Activated T-cell treated with anti-CD3 and anti-CD28 coated beads, Interleukin-2, amount 50 U/mL, for 72 hours (primary cell): ENCODE data around the gene MAP4K2. TPM values are rescaled to one million over a fixed set of nuclear protein-coding genes. Genes with fewer than 3 reads are reported as not detected.
A peak's percentile ranks its signal among the peaks of the same experiment; 100 is the strongest.

ENCODE experiments used
- ATAC-seq, 2 donors: fragments of 150-1000 bp; cut with Tn5 transposase; replicated peaks in 1 of 2; 2 replicates each; pipeline ENCODE4 v1.10.0; 2021; ENCODE audit warnings: moderate library complexity in 2 of 2, mild to moderate bottlenecking in 1 of 2
- DNase-seq, 2 donors: peaks; one replicate each; pipeline ENCODE4 v3.0.0; 2021 to 2022; ENCODE audit warnings: mixed read lengths in 1 of 2
- H3K27ac Mint-ChIP-seq: one replicate; pipeline ENCODE4 v1.8.0; 2022; ENCODE audit warnings: mild to moderate bottlenecking, moderate library complexity, mixed read lengths
- H3K27me3 Mint-ChIP-seq: one replicate; pipeline ENCODE4 v1.8.0; 2022; ENCODE audit warnings: low read depth, mixed read lengths
- H3K36me3 Mint-ChIP-seq, 2 donors: one replicate each; pipeline ENCODE4 v1.8.0; 2022; ENCODE audit warnings: mixed read lengths in 2 of 2, mild to moderate bottlenecking in 1 of 2; ENCODE audit not compliant: insufficient read depth in 2 of 2
- H3K4me1 Mint-ChIP-seq: one replicate; pipeline ENCODE4 v1.8.0; 2022; ENCODE audit warnings: low read depth, mixed read lengths
- H3K4me3 Mint-ChIP-seq, 2 donors: one replicate each; pipeline ENCODE4 v1.8.0; 2022; ENCODE audit warnings: mild to moderate bottlenecking in 2 of 2, mixed read lengths in 2 of 2, moderate library complexity in 2 of 2
- H3K9me3 Mint-ChIP-seq, 2 donors: one replicate each; pipeline ENCODE4 v1.8.0; 2022; ENCODE audit warnings: mixed read lengths in 2 of 2
- total RNA-seq, 2 donors: library from RNA; stranded (reverse); gene quantifications; one replicate each; pipeline ENCODE4 v1.2.3, GENCODE V29; 2022

MAP4K2 gene
- total RNA-seq, 2 donors from 2014 or later, result 74.7 to 84.5 TPM

DNA sequence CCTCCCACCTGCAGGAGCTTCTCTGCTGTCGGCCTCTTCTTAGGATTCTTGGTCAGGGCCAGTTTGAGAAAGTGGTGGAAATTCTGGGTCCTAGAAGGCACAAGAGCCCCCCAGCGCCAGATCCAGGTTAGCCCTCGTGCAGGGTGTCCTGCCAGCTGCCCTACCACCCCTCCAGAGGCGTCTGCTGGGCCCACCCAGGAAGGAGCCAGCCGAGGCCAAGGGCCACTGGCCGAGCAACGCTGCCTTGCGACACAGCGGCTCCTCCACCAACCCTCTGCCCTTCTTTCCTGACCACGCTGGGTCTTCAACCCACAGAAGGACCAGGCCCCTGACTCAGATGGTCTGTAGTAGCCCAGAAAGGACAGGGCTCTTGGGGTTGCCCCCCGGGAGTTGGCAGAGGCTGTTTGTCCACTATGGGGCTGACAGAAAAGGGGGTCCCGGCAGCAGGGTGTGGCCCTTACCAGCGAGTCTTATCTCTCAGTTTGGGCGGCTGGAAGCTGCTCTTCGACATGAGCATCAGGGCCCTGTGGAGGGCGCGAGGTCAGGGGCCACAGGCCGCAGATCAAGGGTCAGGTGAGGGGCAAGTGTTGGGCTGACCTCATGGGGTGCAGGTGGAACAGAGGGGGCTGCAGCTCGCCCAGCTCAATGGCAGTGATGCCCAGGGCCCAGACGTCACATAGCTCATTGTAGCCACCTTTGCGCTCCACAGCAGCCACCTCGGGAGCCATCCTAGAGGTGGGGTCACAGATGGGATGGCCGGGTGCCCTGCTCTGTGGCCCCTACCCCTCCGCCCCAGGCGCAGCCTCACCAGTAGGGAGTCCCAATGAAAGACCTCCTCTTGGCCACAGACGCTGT lies 2.5 kb downstream of the MAP4K2 start:
- no peaks in the 10 kb centered on the region for H3K27me3 Mint-ChIP-seq
- H3K4me3 Mint-ChIP-seq, result peak overlapping the region in 1 of 2 donors; percentile 78
- DNase-seq (no peak), ATAC-seq (no peak)
- peaks cover 2% of the 10 kb centered on the region in 2 donors for H3K36me3 Mint-ChIP-seq
- peaks cover 27% of the 10 kb centered on the region for H3K4me1 Mint-ChIP-seq
- no peaks in the 10 kb centered on the region for H3K9me3 Mint-ChIP-seq
- H3K27ac Mint-ChIP-seq, result no peak overlapping the region

DNA sequence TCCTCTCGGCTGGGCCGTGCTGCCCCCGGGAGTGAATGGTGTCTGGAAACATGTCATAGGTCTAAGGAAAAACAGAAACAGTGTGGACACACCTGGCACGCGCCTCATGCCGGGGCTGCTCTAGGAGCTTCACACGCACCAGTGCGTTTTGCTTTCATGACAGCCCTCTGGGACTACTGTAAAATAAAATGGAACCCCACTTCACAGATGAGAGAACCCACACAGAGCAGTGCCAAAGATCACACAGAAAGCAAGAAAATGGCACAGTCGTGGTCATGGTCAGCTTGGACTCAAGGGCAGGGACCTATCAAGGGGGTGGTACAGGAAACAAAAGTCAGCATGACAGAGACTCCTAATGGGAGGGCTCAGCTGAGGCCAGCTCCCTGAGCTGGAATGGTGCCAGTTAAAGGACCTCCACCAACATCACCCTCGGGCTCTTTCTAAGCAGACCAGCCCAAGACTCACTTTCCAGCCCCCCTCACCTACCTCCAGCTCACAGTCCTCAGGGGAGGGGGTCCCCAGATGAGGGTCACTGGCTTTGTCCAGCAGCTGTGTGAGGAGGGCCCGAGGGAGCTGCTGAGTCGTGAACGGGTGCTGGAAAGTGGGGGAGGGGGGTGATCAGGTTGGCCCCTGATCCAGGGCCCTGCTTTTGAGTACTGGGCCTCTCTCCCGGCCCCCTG lies 3.3 kb downstream of the MAP4K2 start:
- peaks cover 31% of the 10 kb centered on the region for H3K4me1 Mint-ChIP-seq
- H3K27me3 Mint-ChIP-seq, result no peaks in the 10 kb centered on the region
- no peaks in the 10 kb centered on the region for H3K9me3 Mint-ChIP-seq
- ATAC-seq (no peak), DNase-seq (no peak)
- H3K27ac Mint-ChIP-seq, result no peak overlapping the region
- peaks cover 2% of the 10 kb centered on the region in 2 donors for H3K36me3 Mint-ChIP-seq
- H3K4me3 Mint-ChIP-seq, result no peak overlapping the region

DNA sequence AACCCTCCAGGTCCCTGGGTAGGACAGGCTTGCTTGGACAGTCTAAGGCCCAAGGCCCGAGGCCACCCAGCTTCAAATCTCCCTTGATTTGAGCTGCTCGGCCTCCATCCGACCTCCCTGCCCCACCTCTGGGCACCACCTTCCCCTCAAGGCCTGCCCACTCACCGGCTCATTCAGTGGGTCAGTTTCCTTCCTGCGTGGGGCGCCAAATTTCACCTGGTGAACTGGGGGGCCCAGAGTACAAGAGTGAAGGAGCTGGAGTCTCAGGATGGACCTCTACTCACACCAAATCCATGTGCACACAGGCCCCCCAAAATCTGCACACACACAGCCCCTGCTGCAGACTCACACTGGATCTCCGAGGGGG lies 3.8 kb downstream of the MAP4K2 start:
- Mint-ChIP-seq H3K9me3 (no peaks in the 10 kb centered on the region), H3K4me3 (no peak overlapping the region), H3K27ac (no peak overlapping the region), H3K36me3 (peaks cover 2% of the 10 kb centered on the region in 2 donors), H3K4me1 (peaks cover 33% of the 10 kb centered on the region), H3K27me3 (no peaks in the 10 kb centered on the region)
- ATAC-seq (no peak), DNase-seq (no peak)

DNA sequence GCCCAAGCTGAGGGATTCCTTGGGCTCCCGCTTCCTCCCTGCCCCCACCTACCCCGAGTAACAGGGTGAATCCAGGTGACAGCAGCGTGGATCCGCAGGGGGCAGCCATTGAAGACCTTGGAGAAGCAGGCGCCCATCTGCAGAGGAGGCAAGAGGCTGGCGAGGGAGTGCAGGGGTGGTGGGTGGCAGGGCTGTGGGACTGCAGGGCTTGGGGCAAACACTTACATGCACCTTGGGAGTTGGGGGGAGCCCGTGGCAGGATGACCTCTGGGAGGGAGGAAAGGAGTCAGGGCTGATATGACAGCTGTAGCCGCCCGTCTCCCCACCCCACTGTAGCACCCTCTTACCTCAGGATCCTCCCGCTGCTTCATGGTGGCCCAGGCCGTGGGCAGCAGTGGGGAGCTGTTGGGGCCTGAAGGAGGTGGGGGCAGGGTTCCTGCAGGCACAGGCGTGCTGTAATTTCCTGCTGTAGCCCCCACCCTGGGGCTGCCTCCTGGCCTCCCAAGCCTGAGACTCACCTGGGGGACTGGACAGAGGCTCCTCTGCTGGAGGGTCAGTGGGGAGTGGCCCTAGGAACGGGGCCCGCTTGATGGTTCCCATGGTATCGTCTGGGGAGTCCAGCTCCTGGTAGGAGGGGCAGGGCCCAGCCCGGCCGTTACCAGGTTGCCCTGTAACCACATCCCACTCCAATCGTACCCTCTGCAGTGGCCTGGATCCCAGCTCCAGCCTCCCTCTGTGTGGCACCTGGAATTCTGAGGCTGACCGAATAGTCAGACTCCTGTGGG lies 6.1 kb downstream of the MAP4K2 start:
- Mint-ChIP-seq H3K4me3 (no peak overlapping the region), H3K36me3 (peaks cover 0 to 2% of the 10 kb centered on the region in 2 donors), H3K27me3 (no peaks in the 10 kb centered on the region), H3K9me3 (no peaks in the 10 kb centered on the region), H3K4me1 (peaks cover 28% of the 10 kb centered on the region), H3K27ac (no peak overlapping the region)
- DNase-seq (no peak), ATAC-seq (no peak)

DNA sequence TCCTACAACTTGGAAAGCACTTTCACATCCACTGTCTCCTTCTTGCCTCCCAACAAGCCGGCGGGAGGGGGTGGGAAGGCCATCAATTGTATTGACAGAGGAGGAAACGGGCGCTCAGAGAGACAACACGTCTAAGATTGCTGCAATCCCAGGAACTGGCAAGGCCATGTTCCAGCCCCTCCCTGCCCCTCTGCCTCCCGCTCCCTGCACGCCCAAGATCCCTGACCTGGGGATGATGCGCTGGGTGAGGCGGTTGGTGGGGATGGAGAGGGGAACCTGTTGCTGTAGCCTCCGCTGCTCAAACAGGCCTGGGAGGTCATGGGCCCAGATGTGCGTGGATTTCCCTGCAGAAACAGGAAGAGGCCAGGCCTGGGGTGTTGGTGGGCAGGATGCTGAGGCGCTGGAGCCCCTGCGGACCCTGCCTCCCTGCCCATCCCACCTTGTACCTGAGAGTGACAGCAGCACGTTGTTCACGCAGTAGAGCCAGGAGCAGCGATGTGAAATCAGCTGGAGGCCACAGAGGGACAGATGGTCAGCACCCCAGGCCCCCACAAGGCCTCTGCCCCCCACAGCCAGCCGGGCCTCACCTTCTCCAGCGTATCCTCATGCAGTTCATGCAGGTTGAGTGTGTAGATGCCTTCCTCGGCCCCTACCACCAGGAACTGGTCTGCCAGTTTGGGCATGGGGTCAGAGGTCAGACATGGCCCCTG lies 6.8 kb downstream of the MAP4K2 start:
- Mint-ChIP-seq H3K4me1 (peaks cover 20% of the 10 kb centered on the region), H3K27me3 (no peaks in the 10 kb centered on the region), H3K36me3 (peaks cover 0 to 2% of the 10 kb centered on the region in 2 donors), H3K9me3 (no peaks in the 10 kb centered on the region), H3K27ac (no peak overlapping the region), H3K4me3 (no peak overlapping the region)
- no peak for ATAC-seq
- DNase-seq, result no peak

DNA sequence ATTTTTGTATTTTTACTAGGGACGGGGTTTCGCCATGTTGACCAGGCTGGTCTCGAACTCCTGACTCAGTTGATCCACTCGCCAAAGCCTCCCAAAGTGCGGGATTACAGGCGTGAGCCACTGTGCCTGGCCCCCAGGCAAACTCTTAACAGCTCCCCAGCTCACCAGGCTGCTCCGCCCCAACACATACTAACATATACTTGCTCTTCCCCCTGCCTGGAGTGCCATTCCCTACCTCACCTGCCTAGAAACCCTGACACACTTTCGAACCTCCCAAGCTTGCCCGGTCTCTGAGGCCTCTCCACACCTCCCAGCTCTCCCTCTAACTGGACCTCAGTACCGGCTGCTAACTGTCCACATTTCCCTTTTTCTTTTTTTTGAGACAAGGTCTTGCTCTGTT lies 8.5 kb downstream of the MAP4K2 start:
- Mint-ChIP-seq H3K36me3 (peaks cover 0 to 2% of the 10 kb centered on the region in 2 donors), H3K9me3 (no peaks in the 10 kb centered on the region), H3K27ac (no peak overlapping the region), H3K4me1 (peaks cover 13% of the 10 kb centered on the region), H3K4me3 (no peak overlapping the region), H3K27me3 (no peaks in the 10 kb centered on the region)
- ATAC-seq (no peak), DNase-seq (no peak)

DNA sequence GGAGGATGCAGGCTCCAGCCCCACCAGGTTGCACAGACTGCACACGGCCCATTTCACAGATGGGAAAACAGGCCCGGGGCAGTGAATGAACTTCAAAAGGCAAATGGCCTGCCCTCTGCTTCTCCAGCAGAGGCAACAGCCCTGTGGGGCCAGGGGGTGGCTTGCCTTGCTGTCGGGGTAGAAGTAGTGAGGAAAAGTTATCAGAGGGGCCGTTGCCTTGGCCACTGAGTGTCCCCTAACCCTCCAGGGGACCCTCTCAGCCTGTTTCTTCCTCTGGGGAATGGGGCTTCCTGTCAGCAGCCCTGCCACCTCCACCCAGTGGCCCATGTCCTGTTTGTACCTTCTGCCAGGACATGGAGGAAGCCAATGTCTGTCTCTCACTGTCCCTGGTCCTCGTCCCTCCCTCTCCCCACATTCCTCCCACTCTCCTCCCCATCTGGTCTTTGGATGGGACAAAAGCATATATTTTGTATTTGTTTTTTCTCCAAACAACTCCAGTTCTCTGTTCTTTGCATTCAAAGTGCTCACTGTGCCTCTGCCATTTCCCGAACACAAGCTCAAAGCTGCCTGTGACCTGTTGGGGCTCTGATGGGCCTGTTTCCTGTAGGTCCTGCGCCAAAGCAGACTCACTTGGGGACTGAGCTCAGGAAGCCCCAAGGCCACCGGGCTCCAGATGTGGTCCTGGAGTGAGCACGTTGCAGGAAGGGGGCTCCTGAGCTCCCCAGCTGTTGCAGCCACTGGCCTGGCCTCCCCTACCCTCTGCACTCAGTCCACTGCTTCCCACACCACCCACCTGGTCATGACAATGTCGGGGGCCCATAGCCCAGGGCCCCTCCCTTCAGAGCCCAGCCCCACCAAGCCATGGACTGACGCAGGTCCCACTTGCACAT lies 9.5 kb downstream of the MAP4K2 start:
- Mint-ChIP-seq H3K27ac (peak overlapping the region; percentile 13), H3K36me3 (no peaks in the 10 kb centered on the region), H3K9me3 (no peaks in the 10 kb centered on the region), H3K27me3 (no peaks in the 10 kb centered on the region), H3K4me3 (no peak overlapping the region), H3K4me1 (peaks cover 13% of the 10 kb centered on the region)
- ATAC-seq (peak in 1 of 2 donors; percentile 8), DNase-seq (no peak)

DNA sequence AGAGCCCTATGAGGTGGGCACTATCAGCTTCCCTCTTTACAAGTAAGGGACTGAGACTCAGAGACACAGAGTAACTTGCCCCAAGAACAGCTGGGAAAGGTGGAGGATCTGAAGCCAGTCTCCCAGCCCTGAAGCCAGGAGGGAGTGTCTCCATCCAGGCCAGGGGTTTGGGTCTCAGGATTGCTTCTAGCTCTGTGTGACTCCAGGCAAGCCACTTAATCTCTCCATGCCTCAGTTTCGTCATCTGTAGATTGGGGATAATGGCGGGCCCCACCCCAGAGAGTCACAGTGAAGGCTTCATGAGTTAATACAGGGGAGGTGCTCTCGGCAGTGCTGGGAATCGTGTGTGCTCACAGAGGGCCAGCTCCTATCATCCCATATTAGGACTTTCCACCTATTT lies 10.5 kb downstream of the MAP4K2 start:
- no peak for DNase-seq
- no peak for ATAC-seq
- H3K4me1 Mint-ChIP-seq, result peaks cover 13% of the 10 kb centered on the region
- no peaks in the 10 kb centered on the region for H3K9me3 Mint-ChIP-seq
- H3K27me3 Mint-ChIP-seq, result no peaks in the 10 kb centered on the region
- H3K4me3 Mint-ChIP-seq, result no peak overlapping the region
- no peaks in the 10 kb centered on the region for H3K36me3 Mint-ChIP-seq
- no peak overlapping the region for H3K27ac Mint-ChIP-seq

DNA sequence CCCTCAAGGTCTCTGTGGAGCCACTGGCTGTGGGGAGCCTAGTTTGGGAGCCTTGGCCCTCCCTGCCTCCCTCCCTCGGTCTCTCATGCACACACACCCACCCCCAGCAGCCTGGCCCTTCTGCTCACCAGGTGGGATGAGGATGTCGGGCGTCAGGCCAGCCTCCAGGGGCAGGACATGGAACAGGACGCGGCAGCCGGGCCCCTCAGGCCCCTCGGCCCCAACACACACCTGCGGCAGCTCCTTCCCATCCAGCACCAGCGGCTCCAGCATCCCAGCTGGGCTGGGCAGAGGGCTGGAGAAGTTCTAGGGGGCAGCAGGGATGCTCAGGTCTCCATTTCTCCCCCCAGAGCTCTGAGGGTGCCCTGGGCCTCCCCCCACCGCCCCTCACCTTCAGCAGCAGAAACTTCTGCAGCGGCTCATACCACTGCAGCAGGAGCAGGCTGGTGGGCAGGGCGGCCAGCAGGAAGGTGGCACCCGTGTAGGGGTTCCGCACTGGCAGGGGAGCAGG lies 11.2 kb downstream of the MAP4K2 start:
- Mint-ChIP-seq H3K4me3 (no peak overlapping the region), H3K27me3 (no peaks in the 10 kb centered on the region), H3K36me3 (no peaks in the 10 kb centered on the region), H3K27ac (no peak overlapping the region), H3K4me1 (peaks cover 13% of the 10 kb centered on the region), H3K9me3 (no peaks in the 10 kb centered on the region)
- DNase-seq (no peak), ATAC-seq (no peak)

DNA sequence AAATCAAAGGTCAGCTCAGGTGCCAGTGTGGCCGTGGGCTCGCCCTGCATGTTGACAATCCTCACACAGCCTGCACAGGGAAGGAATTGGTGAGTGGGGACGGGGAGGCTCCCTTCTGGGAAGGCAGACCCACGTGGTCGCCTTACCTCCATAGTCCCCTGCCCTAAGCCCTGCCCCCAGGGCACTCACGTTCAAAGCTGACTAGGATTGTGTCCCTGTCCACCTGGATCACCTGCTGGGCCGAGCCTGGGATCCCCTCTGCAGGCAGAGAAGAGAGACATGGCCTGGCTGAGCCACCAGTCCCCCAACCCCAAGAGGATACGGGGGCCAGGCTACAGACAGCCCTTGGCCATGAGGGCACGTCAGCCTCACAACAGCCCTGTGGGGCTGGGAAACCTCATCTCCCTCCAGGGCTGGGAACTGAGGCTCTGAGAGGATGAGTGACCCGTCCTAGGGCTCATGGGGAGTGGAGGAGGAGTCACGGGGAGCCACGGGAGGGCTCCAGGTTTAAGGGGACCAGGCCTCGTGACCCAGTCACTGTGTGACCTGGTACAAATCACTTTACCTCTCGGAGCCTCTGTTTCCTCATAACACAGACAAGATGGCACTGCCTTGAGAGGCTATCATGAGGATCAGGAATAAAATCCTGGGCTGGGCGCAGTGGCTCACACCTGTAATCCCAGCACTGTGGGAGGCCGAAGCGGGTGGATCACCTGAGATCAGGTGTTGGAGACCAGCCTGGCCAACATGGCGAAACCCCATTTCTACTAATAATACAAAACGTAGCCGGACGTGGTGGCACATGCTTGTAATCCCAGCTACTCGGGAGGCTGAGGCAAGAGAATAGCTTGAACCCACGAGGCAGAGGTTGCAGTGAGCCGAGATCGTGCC lies 12.6 kb downstream of the MAP4K2 start:
- Mint-ChIP-seq H3K36me3 (no peaks in the 10 kb centered on the region), H3K27me3 (no peaks in the 10 kb centered on the region), H3K4me3 (no peak overlapping the region), H3K4me1 (peaks cover 13% of the 10 kb centered on the region), H3K9me3 (no peaks in the 10 kb centered on the region), H3K27ac (no peak overlapping the region)
- no peak for ATAC-seq
- DNase-seq, result no peak
